Measurements from ENCODE around the gene MAGEE1.

The MAGEE1 gene, protein sequence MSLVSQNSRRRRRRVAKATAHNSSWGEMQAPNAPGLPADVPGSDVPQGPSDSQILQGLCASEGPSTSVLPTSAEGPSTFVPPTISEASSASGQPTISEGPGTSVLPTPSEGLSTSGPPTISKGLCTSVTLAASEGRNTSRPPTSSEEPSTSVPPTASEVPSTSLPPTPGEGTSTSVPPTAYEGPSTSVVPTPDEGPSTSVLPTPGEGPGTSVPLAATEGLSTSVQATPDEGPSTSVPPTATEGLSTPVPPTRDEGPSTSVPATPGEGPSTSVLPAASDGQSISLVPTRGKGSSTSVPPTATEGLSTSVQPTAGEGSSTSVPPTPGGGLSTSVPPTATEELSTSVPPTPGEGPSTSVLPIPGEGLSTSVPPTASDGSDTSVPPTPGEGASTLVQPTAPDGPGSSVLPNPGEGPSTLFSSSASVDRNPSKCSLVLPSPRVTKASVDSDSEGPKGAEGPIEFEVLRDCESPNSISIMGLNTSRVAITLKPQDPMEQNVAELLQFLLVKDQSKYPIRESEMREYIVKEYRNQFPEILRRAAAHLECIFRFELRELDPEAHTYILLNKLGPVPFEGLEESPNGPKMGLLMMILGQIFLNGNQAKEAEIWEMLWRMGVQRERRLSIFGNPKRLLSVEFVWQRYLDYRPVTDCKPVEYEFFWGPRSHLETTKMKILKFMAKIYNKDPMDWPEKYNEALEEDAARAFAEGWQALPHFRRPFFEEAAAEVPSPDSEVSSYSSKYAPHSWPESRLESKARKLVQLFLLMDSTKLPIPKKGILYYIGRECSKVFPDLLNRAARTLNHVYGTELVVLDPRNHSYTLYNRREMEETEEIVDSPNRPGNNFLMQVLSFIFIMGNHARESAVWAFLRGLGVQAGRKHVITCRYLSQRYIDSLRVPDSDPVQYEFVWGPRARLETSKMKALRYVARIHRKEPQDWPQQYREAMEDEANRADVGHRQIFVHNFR

DNA sequence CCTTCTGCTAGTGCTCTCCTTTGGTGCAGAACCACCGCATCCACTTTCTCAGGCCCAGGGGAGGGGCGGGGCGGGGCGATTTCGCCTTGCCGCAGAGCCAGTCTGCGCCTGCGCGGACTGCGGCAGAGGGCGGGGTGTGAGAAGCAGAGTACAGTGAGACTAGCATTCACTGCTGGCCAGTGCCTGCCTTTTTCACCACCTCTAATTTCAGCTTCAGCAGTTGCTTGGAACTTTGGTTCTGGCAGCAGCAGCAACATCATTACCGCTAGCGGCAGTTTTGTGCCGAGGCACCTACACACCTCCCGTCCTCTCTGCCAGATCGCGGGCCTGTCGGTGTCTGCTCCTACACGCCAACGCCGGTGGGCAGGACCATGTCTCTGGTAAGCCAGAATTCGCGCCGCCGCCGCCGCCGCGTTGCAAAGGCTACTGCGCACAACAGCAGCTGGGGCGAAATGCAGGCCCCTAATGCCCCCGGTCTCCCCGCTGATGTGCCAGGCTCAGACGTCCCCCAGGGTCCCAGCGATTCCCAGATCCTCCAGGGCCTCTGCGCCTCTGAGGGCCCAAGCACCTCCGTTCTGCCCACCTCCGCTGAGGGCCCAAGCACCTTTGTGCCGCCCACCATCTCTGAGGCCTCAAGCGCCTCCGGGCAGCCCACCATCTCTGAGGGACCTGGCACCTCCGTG is at the start of gene MAGEE1:
TSS of gene MAGEE1 (plus strand) at position 151 of the 683 bp plus-strand sequence. CDS start at position 372, 221 bp downstream.
- peak; percentile 15 for DNase-seq

DNA sequence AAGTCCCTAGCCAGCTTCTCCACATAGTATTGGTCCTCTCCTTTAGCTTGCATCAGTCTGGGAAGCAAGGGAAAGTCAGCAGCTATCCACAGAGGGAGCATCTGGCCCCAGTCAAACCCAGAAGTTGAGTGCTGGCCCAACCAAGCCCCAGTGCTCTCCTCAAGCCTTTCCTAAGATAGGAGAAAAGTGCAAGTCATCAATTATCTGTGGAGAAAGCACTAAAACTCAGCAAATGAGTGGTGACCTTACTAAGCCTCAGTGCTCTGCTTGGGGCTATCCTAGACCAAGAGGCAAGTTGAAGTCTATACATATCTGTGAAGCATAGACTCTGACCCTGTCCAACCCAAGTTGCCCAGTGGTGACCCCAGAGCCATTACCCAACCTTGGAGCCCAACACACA is 28.5 kb upstream of the MAGEE1 start:
- no peak for DNase-seq

DNA sequence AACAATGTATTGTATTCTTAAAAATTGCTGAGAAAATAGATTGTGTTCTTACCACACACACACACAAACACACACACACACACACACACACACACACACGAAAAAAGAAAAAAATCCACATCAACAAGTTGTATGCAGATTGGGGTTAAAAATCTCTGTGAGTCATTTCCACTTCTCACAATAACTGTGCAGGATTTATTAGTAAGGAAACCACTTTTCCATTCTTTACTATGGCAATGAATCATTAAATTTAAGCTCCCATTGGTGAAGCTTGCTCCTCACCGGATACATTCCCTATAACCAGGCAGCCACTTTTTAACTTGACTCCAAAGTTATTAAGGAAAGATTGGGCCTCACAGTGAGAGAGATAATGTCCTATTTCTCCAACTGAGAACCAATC is 19.7 kb upstream of the MAGEE1 start:
- no peak for DNase-seq

DNA sequence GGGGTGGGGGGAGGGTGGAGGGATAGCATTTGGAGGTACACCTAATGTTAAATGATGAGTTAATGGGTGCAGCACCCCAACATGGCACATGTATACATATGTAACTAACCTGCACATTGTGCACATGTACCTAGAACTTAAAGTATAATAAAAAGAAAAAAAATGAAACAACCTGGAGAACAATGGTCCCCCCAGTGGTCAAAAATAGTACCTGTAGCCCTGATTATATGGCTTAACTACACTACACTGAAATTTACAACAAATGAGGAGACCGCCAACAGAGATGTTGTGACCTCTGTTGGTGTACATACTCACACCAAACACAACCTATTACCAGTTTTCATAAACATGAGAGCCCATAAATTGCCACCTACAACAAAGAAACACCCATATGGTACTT is 7.3 kb upstream of the MAGEE1 start:
- no peak for DNase-seq

DNA sequence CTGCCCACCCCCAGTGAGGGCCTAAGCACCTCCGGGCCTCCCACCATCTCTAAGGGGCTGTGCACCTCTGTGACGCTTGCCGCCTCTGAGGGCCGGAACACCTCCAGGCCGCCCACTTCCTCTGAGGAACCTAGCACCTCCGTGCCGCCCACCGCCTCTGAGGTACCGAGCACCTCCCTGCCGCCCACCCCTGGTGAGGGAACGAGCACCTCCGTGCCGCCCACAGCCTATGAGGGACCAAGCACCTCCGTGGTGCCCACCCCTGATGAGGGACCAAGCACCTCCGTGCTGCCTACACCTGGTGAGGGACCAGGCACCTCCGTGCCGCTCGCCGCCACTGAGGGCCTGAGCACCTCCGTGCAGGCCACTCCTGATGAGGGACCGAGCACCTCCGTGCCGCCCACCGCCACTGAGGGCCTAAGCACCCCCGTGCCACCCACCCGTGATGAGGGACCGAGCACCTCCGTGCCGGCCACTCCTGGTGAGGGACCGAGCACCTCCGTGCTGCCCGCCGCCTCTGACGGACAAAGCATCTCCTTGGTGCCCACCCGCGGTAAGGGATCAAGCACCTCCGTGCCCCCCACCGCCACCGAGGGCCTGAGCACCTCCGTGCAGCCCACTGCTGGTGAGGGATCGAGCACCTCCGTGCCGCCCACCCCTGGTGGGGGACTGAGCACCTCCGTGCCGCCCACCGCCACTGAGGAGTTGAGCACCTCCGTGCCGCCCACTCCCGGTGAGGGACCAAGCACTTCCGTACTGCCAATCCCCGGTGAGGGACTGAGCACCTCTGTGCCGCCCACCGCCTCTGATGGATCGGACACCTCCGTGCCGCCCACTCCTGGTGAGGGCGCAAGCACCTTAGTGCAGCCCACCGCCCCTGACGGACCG is 977 bp downstream of the MAGEE1 start:
- no peak for DNase-seq

DNA sequence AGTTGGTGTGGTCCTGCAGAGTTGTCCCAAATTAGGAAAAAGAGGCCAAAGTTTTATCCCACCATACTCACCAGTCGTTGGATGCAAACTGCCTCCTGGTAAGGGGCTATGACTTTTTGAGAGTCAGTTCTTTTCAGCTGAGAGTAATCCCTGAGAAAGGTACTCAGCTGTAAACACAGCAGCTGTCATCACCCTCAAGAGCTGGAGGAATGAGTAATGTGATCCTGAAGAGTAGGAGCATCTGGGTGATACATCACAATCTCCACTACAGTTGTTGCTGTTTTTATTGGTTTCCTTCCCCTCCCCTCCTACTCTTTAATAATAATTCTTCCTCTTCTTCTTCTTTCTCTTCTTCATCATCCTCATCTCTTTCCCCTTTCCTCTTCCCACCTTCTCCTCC is 5.7 kb downstream of the MAGEE1 start:
- DNase-seq: no peak

DNA sequence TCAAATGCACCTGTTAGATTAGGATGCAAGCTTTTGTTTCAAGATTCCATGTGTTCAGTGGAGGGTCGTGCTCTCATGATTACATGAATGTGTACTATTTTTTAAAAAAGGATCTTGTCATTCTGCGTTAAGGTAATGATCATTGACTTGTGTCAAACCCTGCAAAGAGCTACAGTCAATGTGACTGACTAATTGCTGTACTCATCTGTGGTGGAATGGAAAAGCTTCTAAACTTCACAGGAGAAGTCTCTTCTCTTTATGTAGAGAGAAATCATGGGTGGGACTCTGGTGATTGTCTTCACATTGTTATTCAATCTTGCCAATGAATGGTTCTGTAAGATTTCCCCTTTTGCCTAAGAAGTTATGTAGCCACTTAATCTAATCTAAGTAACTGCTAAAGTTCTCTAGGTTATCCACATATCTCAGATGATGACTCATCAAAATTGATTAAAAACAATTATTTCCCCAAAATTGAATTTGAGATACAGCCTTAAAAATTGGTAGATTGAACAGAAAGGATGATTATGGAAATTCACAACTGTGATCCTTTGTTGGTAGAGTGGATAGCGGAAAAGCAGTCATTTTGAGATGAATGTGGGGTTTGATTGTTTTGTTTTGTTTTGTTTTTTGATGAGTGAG is 6.7 kb downstream of the MAGEE1 start:
- DNase-seq: no peak

DNA sequence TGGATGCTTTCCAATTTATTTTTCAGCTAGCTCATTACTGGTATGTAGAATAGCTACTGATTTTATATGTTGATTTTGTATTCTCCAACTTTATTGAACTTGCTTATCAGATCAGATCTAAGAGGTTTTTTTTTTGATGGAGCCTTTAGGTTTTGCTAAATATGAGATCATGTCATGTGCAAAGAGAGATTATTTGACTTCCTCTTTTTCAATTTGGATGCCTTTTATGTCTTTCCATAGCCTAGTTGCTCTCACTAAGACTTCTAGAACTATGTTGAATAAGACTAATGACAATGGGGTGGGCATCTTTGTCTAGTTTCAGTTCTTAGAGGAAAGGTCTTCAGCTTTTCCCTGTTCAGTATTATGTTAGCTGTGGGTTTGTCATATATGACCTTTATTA is 11.7 kb downstream of the MAGEE1 start:
- no peak for DNase-seq

DNA sequence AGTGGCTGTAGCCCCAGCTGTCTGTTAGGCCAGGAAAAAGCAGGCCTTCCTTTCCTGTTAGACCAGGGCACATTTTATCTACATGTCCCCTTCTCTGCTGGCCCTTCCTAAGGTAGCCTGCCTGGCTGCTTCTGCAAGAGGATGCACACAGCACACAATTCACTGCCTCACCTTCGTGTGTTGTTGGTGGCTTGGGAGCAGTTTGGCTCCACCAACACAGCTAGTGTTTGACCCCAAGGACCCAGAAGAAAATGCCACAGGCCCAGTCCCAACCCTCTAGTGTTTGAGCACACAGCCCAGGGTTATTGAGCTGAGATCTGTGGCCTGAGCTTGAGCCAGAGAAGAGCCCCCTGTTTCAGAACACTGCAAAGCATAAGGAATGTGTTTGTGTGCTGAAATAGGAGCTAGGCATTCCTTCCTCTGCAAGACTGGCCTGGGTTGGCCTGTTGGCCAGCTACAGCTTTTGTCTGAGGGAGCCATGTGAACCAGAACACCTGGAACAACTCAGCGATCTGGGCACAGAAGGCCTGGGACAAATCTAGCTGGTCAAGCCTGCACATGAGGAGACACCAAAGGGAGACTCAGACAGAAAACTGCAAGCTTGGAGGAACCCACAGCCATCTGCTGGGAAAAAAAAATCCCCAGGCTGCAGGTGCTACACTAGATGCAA is 26.4 kb downstream of the MAGEE1 start:
- DNase-seq: no peak

DNA sequence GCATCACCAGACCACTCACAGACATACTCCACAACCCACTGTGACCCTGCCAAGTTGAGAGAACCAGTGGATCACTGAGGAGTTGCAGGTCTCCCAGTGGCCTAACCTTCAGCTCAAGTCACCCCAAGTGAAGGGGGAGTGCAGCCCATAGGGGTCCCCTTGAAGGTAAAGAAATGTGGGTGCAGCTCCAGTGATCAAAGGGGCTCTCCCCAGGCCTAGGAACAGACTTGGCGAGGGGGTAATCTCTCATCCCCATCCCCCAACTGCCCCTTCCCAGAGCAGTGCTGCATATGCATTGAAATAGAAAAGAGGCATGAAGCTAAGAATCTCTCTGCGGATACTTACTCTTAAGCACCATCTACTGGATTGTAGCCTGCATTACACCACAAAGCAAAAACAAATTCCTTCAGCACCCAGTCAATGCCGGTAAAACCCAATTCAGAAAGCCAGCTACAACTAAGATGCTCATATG is 27.0 kb downstream of the MAGEE1 start:
- DNase-seq: no peak

DNA sequence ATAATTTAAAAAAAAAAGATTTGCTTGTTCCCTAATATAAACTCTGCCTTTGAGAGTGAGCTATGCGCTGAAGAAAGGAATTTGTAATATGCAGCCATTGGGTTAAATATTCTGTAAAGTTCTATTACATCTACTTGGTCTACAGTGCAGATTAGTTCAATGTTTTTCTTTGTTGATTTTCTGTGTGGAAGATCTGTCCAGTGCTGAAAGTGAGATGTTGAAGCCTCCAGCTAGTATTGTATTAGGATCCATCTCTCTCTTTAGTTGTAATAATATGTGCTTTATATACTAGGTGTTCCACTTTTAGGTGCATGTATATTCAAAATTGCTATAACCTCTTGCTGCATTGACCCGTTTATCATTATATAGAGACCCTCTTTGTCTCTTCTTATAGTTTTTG is 49.8 kb downstream of the MAGEE1 start:
- no peak for DNase-seq

Measured in DMS 273 treated with DMSO at 0.1 percent for 48 hours (cell line).